HG02759 (cell line): ENCODE data around the gene CTU1.

ENCODE experiments used
- ATAC-seq: cut with Tn5 transposase; IDR thresholded peaks from one replicate; pipeline ENCODE4 v1.9.1; 2021; ENCODE audit warnings: mild to moderate bottlenecking, moderate library complexity; ENCODE audit not compliant: unreplicated experiment

The CTU1 gene

DNA sequence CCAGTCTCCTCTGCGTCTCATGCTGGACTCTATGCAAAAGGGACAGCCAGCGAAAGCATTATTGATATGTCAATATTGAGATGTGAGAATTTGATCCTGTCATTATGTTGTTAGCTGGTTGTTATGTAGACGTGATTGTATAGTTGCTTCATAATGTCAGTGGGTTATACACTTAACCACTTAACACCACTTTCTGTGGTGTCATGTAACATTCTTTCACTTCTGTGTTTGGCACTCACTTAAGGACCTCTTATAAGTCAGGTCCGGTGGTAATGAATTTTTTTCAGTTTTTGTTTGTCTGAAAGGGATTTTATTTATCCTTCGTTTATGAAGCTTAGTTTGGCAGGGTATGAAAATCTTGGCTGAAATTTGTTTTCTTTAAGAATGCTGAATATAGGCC is 26.8 kb upstream of the CTU1 start:
- ATAC-seq: no peak

DNA sequence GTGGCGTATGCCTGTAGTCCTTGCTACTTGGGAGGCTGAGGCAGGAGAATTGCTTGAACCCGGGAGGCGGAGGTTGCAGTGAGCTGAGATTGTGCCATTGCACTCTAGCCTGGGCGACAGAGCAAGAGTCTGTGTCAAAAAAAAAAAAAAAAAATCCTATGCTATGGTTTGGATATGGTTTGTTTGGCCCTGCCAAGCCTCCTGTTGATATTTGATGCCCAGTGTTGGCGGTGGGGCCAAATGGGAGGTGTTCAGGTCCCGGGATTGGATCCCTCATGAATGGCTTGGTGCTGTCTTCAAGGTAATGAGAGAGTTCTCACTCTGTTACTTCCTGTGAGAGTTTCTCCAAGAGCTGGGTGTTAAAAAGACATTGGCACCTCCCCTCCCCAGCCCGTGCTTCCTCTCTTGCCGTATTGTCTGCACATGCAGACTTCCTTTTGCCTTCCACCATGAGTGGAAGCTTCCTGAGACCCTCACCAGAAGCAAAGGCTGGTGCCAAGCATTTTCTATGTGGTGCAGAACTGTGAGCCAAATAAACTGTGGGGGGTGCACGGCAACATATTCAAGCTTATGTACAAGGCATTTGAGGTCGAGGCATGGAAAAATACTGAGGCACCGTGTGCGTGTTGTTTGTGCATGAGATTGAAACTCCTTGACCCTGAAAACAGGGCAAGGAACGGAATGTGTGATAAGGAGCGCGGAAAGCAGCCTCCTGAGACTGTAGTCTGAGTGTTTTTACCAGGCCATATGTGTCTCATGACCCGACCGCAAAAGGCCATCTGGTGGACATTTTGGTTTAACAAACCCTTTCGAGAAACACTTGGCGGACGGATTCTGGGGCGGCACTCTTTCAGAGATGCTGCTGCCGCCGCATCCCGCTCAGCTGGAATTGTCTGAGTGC is 23.8 kb upstream of the CTU1 start:
- ATAC-seq: no peak

DNA sequence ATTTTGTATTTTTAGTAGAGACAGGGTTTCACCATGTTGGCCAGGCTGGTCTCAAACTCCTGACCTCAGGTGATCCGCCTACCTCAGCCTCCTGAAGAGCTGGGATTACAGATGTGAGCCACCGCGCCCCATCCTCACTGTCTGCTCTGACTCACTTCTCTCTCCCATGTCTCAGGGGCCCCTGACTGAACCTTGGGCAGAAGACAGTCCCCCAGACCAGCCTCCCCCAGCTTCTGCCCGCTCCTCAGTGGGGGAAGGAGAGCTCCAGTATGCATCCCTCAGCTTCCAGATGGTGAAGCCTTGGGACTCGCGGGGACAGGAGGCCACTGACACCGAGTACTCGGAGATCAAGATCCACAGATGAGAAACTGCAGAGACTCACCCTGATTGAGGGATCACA is 21.5 kb upstream of the CTU1 start:
- ATAC-seq: no peak

DNA sequence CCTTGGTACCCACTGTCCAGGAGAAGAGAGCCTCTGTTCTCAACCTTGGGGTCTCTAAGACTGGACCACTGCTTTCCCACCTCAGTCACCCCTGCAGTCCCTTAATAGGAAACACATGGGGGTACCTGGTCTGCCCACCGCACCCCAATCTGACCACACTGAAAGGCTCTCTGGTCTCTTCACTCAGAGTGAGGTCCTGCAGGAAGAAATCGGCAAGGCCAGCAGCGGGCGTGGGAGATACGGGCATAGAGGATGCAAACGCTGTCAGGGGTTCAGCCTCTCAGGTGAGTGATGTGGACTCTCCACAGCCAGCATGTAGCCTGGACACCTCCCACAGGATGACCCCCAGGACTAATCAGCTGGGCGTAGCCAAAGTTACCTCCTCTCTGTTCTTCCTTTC is 20.0 kb upstream of the CTU1 start:
- ATAC-seq: no peak

DNA sequence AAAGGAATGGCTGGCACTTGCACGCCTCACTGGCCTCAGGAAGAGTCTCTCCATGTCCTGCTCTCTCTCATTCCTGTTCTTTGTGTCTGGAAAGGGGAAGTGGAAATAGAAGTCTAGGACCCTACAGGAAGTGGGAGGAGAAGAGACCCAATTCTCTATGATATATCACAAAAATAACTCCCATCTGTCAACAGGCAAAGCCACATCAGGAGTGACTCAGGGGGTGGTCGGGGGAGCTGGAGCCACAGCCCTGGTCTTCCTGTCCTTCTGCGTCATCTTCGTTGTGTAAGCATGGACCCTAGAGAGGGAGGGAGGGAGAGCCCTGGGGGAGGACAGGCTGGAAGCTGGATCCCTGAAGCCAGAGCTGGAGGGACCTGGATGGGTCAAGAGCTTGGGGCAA is 19.5 kb upstream of the CTU1 start:
- no peak for ATAC-seq

DNA sequence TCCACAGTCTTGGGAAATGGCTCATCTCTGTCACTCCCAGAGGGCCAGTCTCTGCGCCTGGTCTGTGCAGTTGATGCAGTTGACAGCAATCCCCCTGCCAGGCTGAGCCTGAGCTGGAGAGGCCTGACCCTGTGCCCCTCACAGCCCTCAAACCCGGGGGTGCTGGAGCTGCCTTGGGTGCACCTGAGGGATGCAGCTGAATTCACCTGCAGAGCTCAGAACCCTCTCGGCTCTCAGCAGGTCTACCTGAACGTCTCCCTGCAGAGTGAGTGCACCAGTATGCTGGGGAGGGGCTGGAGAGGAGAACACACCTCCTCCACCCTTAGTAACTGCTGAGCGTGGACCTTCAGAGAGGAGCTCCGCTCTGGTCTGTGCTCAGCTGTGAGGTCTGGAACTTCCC is 18.8 kb upstream of the CTU1 start:
- ATAC-seq: no peak

DNA sequence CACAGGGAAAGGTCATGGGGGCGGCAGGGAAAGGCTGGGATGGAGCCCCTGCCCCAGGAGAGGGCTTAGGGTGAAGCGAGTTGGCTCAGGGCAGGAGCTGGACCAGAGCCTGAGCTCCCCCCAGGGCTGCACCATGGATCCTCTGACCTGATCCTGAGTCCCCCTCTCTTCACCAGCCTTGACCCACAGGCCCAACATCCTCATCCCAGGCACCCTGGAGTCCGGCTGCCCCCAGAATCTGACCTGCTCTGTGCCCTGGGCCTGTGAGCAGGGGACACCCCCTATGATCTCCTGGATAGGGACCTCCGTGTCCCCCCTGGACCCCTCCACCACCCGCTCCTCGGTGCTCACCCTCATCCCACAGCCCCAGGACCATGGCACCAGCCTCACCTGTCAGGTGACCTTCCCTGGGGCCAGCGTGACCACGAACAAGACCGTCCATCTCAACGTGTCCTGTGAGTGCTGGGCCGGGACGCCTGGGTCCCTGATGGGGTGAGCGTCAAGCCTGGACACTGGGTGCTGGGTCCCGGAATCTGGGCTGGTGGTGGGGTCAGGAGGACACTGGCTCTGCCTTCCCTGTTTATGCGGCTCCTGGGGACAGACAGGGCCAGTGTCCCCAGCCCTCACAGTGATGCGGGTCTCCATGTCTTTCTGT is 17.3 kb upstream of the CTU1 start:
- no peak for ATAC-seq

DNA sequence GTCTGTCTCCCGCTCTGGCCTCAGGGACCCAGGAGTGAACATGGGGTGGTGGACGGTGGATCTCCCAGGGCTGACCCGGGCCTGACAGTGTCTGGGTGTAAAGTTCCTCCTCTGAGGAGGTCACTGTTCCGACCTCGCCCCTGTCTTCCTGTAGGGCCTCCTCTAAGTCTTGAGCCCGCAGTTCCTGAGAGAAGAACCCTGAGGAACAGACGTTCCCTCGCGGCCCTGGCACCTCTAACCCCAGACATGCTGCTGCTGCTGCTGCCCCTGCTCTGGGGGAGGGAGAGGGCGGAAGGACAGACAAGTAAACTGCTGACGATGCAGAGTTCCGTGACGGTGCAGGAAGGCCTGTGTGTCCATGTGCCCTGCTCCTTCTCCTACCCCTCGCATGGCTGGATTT is 16.5 kb upstream of the CTU1 start, which contains the start of gene SIGLEC9:
TSS of gene SIGLEC9 (plus strand) at position 178 of the 400 bp plus-strand sequence. CDS start at position 247, 69 bp downstream.
- no peak for ATAC-seq

DNA sequence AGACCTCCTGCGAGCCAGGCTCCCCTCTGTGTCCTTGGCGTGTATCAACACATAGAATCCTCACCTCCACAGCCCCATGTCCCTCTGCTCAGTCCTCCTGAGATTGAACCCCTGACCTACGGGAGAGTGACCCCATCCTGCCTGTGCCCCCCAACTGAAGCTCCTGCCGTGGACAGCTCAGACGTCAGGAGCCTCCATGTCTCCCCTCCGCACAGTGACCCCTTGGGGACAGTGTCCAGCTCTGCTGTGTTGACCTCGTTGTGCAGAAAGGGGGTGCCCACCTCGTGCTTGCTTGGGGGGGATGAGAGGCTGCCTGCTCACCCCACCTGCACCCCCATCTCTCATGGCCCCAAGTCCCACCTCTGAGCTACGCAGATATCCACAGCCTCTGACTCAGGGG is 16.0 kb upstream of the CTU1 start:
- no peak for ATAC-seq

DNA sequence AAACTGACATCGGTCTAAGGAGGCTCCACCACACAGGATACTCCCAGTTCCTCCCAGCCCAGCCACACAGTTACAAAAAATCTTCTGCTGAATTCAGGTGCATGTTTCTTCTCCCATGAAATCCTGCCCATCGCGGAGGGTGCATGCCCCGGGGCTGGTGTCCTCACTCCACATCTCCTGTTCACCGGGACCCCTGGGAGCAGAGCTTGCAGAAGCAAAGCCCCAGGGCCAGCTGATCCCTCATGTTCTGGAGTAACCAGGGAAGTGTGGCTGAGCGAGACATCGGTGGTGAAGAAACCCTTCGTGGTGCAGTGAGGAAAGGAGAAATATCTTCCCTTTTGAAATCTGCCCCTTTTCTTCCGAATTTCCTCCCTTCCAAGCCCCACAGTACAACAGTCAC is 15.6 kb upstream of the CTU1 start:
- no peak for ATAC-seq

DNA sequence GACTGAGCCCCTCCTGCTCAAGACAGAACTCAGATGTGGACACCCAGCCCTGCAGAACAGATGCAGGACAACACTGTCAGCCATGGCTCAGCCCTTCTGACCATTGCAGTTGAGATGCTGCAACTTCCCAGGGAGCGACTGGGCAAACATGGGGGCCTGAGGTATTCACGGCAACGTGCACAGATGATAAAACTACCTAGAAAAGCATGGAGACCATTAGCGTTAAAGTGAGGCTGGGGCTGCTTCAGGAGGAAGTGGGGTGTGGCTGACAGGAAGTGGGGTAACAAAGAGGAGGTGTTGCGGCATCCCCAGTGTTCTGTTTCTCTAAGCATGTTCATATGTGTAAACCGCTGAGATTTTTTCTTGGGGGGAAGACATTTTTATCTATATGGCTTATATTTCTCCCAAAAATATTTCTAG is 15.2 kb upstream of the CTU1 start:
- no peak for ATAC-seq

DNA sequence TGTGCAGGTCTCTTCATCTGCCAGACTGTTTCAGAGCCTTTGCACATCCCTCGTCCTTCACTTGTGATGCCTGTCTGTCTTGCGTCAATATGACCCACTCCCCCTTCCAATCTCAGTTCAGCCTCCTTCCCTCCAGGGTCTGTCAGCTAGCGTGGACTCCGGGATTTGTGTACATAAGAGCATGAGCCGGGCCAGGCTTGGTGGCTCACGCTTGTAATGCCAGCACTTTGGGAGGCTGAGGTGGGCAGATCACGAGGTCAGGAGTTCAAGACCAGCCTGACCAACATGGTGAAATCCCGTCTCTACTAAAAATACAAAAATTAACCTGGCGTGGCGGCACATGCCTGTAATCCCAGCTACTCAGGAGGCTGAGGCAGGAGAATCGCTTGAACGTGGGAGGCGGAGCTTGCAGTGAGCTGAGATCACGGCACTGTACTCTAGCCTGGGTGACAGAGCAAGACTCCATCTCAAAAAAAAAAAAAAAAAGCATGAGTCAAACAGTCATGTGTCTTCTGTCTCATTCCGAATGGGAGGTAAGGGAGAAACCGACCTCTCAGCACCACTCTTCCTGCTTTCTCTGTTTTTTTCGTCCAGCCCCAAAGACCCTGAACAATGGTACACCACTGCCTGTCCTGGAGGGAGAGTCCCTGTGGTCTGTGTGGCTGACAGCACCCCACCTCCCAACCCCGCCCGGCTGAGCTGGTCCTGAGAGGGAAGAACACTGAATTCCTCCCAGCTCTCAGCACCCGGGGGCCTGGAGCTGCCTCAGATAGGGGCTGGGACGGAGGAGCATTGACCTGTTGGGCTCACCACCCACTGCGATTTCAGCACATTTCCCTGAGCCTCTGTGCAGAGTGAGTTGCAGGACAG is 14.1 kb upstream of the CTU1 start:
- ATAC-seq: no peak

DNA sequence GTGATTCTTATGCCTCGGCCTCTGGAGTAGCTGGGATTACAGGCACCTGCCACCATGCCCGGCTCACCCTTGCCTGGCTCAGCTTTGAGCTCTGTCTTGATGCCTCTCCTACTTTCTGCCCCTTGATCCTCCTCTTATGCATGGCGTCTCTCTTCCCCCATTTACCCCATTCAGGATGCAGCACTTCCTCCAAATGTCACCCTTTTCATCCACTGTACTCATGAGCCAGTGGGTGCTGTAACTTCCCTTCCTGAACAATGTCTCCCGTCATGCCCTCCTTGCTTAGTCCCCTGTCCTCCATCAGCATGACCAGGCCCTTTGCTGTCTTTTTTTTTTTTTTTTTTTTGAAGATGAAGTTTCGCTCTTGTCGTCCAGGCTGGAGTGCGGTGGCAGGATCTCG is 13.0 kb upstream of the CTU1 start:
- ATAC-seq: no peak

DNA sequence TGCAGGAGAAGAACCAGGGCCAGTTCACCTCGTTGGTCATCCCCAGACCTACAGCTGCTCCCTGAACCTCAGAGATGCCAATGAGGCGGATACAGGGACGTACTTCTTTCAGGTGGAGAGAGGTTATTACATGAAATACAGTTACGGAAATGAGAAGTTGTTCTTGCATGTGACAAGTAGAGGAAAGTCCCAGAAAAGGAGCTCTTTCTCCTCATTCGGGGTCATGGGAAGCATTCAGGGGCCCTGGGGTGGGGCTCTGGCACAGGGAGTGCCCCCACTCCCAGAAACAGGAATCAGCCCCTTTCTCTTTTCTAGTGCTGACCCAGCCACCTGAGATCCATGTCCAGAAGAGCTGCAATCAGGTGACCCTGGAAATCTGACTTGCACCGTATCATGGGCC is 12.0 kb upstream of the CTU1 start:
- no peak for ATAC-seq

DNA sequence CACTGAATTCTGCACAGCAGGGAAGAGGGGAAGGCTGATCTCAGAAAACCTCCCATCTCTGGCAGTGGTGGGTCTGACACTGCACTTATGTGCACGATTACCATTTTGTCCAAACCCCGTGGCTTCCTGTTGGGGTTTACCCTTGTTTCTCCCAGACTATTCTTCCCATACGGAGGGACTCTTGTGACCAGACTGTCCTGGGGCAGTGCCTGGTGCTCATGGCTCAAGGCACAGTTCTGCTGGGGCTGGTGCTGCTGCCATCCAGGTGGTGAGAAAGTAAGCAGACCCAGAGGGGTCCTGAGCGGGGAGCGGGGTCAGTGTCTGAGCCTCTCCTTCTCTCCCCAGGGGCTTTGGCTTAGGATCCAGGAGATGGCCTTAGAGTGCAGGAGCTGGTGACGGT is 11.4 kb upstream of the CTU1 start:
- no peak for ATAC-seq

DNA sequence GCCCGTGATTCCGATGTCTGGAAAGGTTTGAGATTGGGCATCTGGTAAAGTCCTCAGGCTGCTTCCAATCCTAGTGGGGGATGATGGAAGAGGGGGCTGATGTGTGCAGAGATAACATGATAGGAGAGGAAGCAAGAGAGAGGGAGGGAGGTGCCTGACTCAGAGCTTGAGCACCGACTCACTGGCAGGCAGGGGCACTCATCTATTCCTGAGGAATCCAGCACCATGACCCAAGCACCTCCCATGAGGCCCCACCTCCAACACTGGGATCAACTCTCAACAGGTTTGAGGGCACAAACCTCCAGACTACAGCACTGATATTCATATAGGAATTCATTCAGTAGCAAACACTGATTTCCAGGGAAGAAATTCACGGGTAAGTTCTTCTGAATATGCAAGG is 10.9 kb upstream of the CTU1 start:
- no peak for ATAC-seq

DNA sequence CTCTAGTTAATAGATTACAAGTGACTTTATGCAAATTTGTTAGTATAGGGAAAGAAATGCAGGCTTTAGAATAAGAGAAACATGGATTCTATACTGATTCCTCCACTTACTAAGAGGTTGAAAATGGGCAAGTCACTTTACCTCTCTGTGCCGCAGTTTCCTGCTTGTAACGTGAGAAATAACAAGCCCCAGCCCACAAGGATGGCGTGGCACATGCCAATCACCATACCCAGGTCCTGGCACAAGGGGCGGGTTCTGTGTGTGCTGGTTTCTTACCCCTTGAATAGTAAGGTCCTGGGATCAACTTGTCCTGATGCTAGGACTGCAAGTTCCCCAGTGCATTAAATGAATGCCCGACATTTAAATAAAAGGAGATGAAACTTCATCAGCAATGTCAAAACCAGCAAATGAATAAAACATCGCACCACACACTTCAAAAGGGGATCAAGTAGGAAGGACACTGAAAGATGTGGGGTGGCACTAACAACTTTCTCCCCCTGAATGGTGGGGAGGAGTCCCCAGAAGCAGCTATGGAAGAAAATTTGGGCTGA is 8.6 kb upstream of the CTU1 start:
- ATAC-seq: no peak

DNA sequence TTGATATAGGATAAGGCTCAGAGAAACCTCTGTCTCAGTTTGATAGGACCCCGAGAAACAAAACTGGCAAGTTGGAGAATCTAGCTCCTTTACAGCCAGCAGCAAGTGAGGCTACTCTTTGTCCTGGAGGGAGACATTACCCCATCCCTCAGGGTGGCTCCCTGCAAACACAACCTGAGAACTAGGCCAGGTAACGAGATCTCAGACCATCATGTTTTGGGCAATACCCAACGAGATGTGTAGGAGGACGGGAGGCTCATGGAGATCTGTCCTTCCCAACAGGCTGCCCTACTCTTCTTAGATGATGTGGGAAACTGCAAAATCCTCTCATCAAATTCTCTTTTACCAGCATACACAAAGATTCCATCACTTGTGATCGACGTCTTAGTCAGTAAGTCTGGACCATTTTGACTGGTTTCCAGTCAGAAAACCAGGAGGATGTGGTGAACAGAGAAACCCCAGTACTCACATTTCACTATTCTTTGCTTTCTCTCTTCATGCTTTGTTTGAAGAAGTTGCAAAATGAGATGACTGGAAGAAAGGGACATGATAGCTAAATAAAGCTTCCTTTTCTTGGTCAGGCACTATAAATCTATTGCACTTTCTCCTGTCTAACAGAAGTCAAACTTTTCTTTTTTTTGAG is 6.0 kb upstream of the CTU1 start:
- ATAC-seq: no peak

DNA sequence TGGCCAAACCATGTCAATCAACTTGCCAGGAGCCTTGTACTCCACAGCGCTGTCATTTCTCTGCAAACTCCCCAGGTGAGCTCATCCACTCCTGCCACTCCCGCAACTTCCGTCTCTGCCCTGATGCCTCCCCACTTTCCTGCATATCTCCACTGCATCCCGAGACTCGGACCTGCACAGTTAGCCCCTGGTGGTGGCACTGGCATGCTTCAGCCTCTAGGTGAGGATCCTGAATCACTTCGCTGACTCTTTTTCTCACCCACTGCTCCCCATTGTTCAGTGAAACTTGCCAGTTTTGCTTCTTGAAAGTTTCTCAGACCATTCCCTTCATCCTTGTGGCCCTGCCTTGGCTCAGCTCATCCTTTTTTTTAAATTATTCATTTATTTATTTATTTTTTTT is 3.4 kb upstream of the CTU1 start:
- no peak for ATAC-seq

DNA sequence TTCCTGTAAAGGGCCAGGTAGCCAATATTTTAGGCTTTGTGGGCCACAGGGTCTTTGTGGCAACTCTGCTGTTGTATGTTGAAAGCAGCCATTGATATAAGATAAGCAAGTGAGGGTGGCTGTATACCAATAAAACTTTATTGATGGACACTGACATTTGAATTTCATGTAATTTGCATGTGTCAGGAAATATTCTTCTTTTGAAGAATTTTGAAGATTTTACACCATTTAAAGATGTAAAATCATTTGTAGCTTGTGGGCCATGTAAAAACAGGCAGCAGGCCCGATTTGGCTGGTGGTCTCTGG is 2.4 kb upstream of the CTU1 start:
- ATAC-seq: no peak

DNA sequence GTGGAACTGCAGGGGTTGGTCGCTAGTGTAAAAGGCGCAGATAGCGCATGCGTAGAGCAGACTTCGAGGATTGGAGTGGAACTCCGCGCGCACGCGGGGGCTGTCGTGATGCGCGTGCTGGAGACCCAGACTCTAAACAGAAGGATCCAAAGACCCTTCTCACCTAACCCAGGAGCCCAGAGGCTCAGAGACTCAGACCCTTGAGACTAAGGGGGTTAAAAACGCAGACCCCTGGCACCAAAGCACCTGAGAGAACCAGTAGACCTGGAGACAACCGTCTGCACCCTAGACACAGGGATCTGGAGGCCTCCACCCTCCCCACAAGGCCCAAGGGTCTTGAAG is 567 bp upstream of the CTU1 start:
- ATAC-seq: peak; percentile 29
